CD14-positive monocyte (primary cell): ENCODE results near the gene XBP1. TPM values are rescaled to one million over a fixed set of nuclear protein-coding genes. Genes with fewer than 3 reads are reported as not detected.

ENCODE experiments used
- DNase-seq, 3 donors: peaks; one replicate each; pipeline ENCODE4 v3.0.0-alpha.2; 2011 to 2022
- H2AFZ ChIP-seq: 2 replicates; pipeline ENCODE4 v1.6.0; 2012; ENCODE audit warnings: mild to moderate bottlenecking, low read depth, low read length, inconsistent platforms; ENCODE audit not compliant: insufficient read depth, poor library complexity, severe bottlenecking
- H3K27ac ChIP-seq, 2 donors: 1 replicate in 1 of 2; 2 replicates in 1 of 2; pipeline ENCODE4 v1.5.1; 2012 to 2013; ENCODE audit warnings: low read length in 2 of 2, control low read depth in 1 of 2, inconsistent platforms in 1 of 2, low read depth in 1 of 2, mild to moderate bottlenecking in 1 of 2
- H3K27me3 ChIP-seq, 2 donors: one replicate each; pipeline versions ENCODE4 v1.6.0 to v1.6.1; 2011 to 2013; ENCODE audit warnings: low read length in 2 of 2; ENCODE audit not compliant: control insufficient read depth in 2 of 2, insufficient read depth in 2 of 2
- H3K36me3 ChIP-seq, 2 donors: replicated peaks in 1 of 2; 1 replicate in 1 of 2; 2 replicates in 1 of 2; pipeline versions ENCODE4 v1.5.1 to v1.6.1; 2012 to 2013; ENCODE audit warnings: low read length in 2 of 2, control low read depth in 1 of 2, inconsistent platforms in 1 of 2, mild to moderate bottlenecking in 1 of 2; ENCODE audit not compliant: insufficient read depth in 2 of 2, control insufficient read depth in 1 of 2
- H3K4me1 ChIP-seq, 2 donors: 1 replicate in 1 of 2; 2 replicates in 1 of 2; pipeline versions ENCODE4 v1.5.1 to v1.6.1; 2012 to 2013; ENCODE audit warnings: low read length in 2 of 2, control low read depth in 1 of 2, inconsistent platforms in 1 of 2, mild to moderate bottlenecking in 1 of 2, moderate library complexity in 1 of 2; ENCODE audit not compliant: insufficient read depth in 2 of 2, control insufficient read depth in 1 of 2
- H3K4me2 ChIP-seq: replicated peaks from 2 replicates; pipeline ENCODE3; 2012; ENCODE audit warnings: low read length, moderate library complexity, mild to moderate bottlenecking; ENCODE audit not compliant: poor library complexity, severe bottlenecking; ENCODE audit errors: extremely low read depth
- H3K4me3 ChIP-seq, 3 experiments: fragments of 200-600 bp in 1 of 3; sonication (generic) in 1 of 3; replicated peaks in 1 of 3; 1 replicate in 2 of 3; 2 replicates in 1 of 3; pipeline ENCODE4 v1.5.1; 2011 to 2013; ENCODE audit warnings: low read length in 3 of 3, mild to moderate bottlenecking in 3 of 3, control low read depth in 2 of 3, low read depth in 2 of 3, inconsistent platforms in 1 of 3, moderate library complexity in 1 of 3
- H3K79me2 ChIP-seq: 2 replicates; pipeline ENCODE4 v1.6.0; 2012; ENCODE audit warnings: mild to moderate bottlenecking, control low read depth, inconsistent platforms, low read length, moderate library complexity; ENCODE audit not compliant: insufficient read depth
- H3K9ac ChIP-seq: 2 replicates; pipeline ENCODE4 v1.6.0; 2017; ENCODE audit warnings: low read length, mild to moderate bottlenecking; ENCODE audit not compliant: insufficient read depth, poor library complexity, severe bottlenecking
- H3K9me3 ChIP-seq, 2 donors: replicated peaks in 1 of 2; 1 replicate in 1 of 2; 2 replicates in 1 of 2; pipeline versions ENCODE4 v1.5.1 to v1.6.1; 2012 to 2013; ENCODE audit warnings: low read length in 2 of 2, control low read depth in 1 of 2; ENCODE audit not compliant: control insufficient read depth in 1 of 2, insufficient read depth in 1 of 2
- H4K20me1 ChIP-seq: 2 replicates; pipeline ENCODE4 v1.6.0; 2012; ENCODE audit warnings: mild to moderate bottlenecking, low read length, control low read depth, moderate library complexity; ENCODE audit not compliant: insufficient read depth
- H3K27ac Mint-ChIP-seq, 7 donors: one replicate each; pipeline ENCODE4 v1.8.0; 2020; ENCODE audit warnings: mild to moderate bottlenecking in 7 of 7, mixed read lengths in 7 of 7, moderate library complexity in 6 of 7, inconsistent platforms in 2 of 7
- H3K27me3 Mint-ChIP-seq, 3 donors: one replicate each; pipeline ENCODE4 v1.8.0; 2021 to 2022; ENCODE audit warnings: low read depth in 3 of 3, mild to moderate bottlenecking in 3 of 3, mixed read lengths in 3 of 3, moderate library complexity in 3 of 3, inconsistent platforms in 1 of 3
- H3K36me3 Mint-ChIP-seq, 2 donors: one replicate each; pipeline ENCODE4 v1.8.0; 2020; ENCODE audit warnings: mixed read lengths in 2 of 2, inconsistent platforms in 1 of 2, mild to moderate bottlenecking in 1 of 2
- H3K4me1 Mint-ChIP-seq: one replicate; pipeline ENCODE4 v1.8.0; 2020; ENCODE audit warnings: mild to moderate bottlenecking, mixed read lengths
- H3K4me3 Mint-ChIP-seq, 2 donors: one replicate each; pipeline ENCODE4 v1.8.0; 2020; ENCODE audit warnings: mild to moderate bottlenecking in 2 of 2, mixed read lengths in 2 of 2, moderate library complexity in 1 of 2
- H3K9me3 Mint-ChIP-seq, 7 donors: one replicate each; pipeline ENCODE4 v1.8.0; 2020 to 2022; ENCODE audit warnings: mixed read lengths in 7 of 7, mild to moderate bottlenecking in 6 of 7, moderate library complexity in 6 of 7, inconsistent platforms in 2 of 7
- CTCF ChIP-seq: fragments of 200-600 bp; IDR thresholded peaks from one replicate; pipeline ENCODE4 v1.8.0; 2022; ENCODE audit warnings: antibody characterized with exemption, mild to moderate bottlenecking
- WGBS: methylation state at CpG from one replicate; pipeline ENCODE4 v1.1.5; 2013; ENCODE audit warnings: missing lambda C conversion rate; ENCODE audit not compliant: insufficient coverage; 5-methylcytosine and 5-hydroxymethylcytosine counted together
- intact Hi-C, 2 donors: fragments of 100-400 bp; cut with micrococcal nuclease; formaldehyde crosslinking; loops; one replicate each; pipeline versions ENCODE4 v1.15.0 to v1.15.1; 2023
- polyA plus RNA-seq, 3 donors: library from polyadenylated mRNA; depleted of rRNA in 1 of 3; unstranded in 2 of 3; stranded (reverse) in 1 of 3; fragments of 300-500 nt in 2 of 3; fragments of >200 nt in 1 of 3; fragmentation: Illumina TruSeq in 2 of 3; gene quantifications; 1 replicate in 2 of 3; 2 replicates in 1 of 3; pipeline ENCODE4 v1.2.3, GENCODE V29; 2012 to 2021

XBP1 gene
- polyA plus RNA-seq, 3 donors = 175 to 215 (median 201) TPM

GRCh38 chr22:28769394-28770085, 30.8 kb downstream of the XBP1 start:
- Histone ChIP-seq H3K79me2 (peaks cover 20% of the 10 kb centered on the region), H3K4me2 (no peak overlapping the region), H3K4me1 (peaks cover 13 to 17% of the 10 kb centered on the region in 2 donors), H3K9me3 (peaks cover 5% of the 10 kb centered on the region in 2 donors), H3K4me3 (no peak overlapping the region), H3K9ac (no peak overlapping the region), H3K27me3 (no peaks in the 10 kb centered on the region), H3K27ac (no peak overlapping the region), H2AFZ (no peak overlapping the region), H3K36me3 (peaks cover 0 to 3% of the 10 kb centered on the region in 2 donors), H4K20me1 (peaks cover 9% of the 10 kb centered on the region)
- H3K36me3 Mint-ChIP-seq = peaks cover 2 to 3% of the 10 kb centered on the region in 2 donors
- intact Hi-C loops = loop anchor here in 1 of 2 donors (10.0 kb wide), 1 partner anchor 55 kb away; no protein-coding TSS in a partner anchor
- H3K4me1 Mint-ChIP-seq = peaks cover 16% of the 10 kb centered on the region
- no peak for DNase-seq
- TF ChIP-seq CTCF = no peak
- no peak overlapping the region for H3K27ac Mint-ChIP-seq
- WGBS = 98% methylated on average over 11 of the region's 14 CpGs
- H3K9me3 Mint-ChIP-seq = peaks cover 0 to 10% (median 7%) of the 10 kb centered on the region in 7 donors
- H3K4me3 Mint-ChIP-seq = no peak overlapping the region
- H3K27me3 Mint-ChIP-seq = peaks cover 0 to 6% (median 3%) of the 10 kb centered on the region in 3 donors

- peaks cover 0 to 10% (median 7%) of the 10 kb centered on the region in 7 donors for H3K9me3 Mint-ChIP-seq
- 89% methylated on average over 5 of the region's 6 CpGs for WGBS
- peaks cover 2% of the 10 kb centered on the region for H4K20me1 ChIP-seq
- peaks cover 6 to 10% of the 10 kb centered on the region in 2 donors for H3K4me1 ChIP-seq
- no peak for TF ChIP-seq CTCF
- no peak overlapping the region for H3K4me3 ChIP-seq
- no peaks in the 10 kb centered on the region for H3K27me3 ChIP-seq
- H3K4me3 Mint-ChIP-seq = no peak overlapping the region
- peaks cover 9% of the 10 kb centered on the region for H3K4me1 Mint-ChIP-seq
- intact Hi-C loops = no loop called here
- H3K27ac ChIP-seq = no peak overlapping the region
- peaks cover 13% of the 10 kb centered on the region for H3K79me2 ChIP-seq
- peaks cover 5% of the 10 kb centered on the region in 2 donors for H3K9me3 ChIP-seq
- H3K27me3 Mint-ChIP-seq = peaks cover 0 to 6% (median 3%) of the 10 kb centered on the region in 3 donors
- H3K36me3 ChIP-seq = no peaks in the 10 kb centered on the region
- no peak for DNase-seq
- H3K27ac Mint-ChIP-seq = no peak overlapping the region
- no peaks in the 10 kb centered on the region for H3K36me3 Mint-ChIP-seq
- no peak overlapping the region for H2AFZ ChIP-seq
- no peak overlapping the region for H3K4me2 ChIP-seq
- no peak overlapping the region for H3K9ac ChIP-seq
These were observed 31.5 kb downstream of the XBP1 start for GRCh38 chr22:28768701-28769393.
